GM23338 (cell line): ENCODE results near the gene TERT. TPM values are rescaled to one million over a fixed set of nuclear protein-coding genes. Genes with fewer than 3 reads are reported as not detected.

Experiments
- ATAC-seq: fragments of 200-7000 bp; cut with Tn5 transposase; 3 replicates; pipeline ENCODE4 v1.9.1; 2020
- DNase-seq: peaks from one replicate; pipeline ENCODE4 v3.0.0-alpha.2; 2015; ENCODE audit warnings: low spot score
- H2AFZ ChIP-seq: fragments of 200-600 bp; sonication (generic); 2 replicates; pipeline ENCODE4 v1.8.0; 2016; ENCODE audit warnings: antibody characterized with exemption, mild to moderate bottlenecking, moderate library complexity
- H3F3A ChIP-seq: fragments of 200-600 bp; sonication (generic); replicated peaks from 2 replicates; pipeline ENCODE4 v1.8.0; 2017; ENCODE audit warnings: antibody characterized with exemption, mixed run types, low read depth
- H3K27ac ChIP-seq: fragments of 200-600 bp; sonication (generic); 2 replicates; pipeline ENCODE4 v1.6.1; 2016; ENCODE audit warnings: low read depth
- H3K27me3 ChIP-seq: fragments of 200-600 bp; sonication (generic); 2 replicates; pipeline ENCODE4 v1.8.0; 2016; ENCODE audit warnings: mild to moderate bottlenecking, mixed run types, moderate library complexity; ENCODE audit not compliant: insufficient read depth
- H3K36me3 ChIP-seq: fragments of 200-600 bp; sonication (generic); 2 replicates; pipeline ENCODE4 v1.8.0; 2016; ENCODE audit warnings: mild to moderate bottlenecking; ENCODE audit not compliant: insufficient read depth
- H3K4me1 ChIP-seq: fragments of 200-600 bp; sonication (generic); 2 replicates; pipeline ENCODE4 v1.8.0; 2016; ENCODE audit warnings: mild to moderate bottlenecking, moderate library complexity; ENCODE audit not compliant: insufficient read depth
- H3K4me2 ChIP-seq: fragments of 200-600 bp; sonication (generic); 2 replicates; pipeline ENCODE4 v1.7.1; 2017; ENCODE audit warnings: mixed run types
- H3K4me3 ChIP-seq: fragments of 200-600 bp; sonication (generic); 2 replicates; pipeline ENCODE4 v1.6.1; 2016; ENCODE audit warnings: mixed run types
- H3K79me2 ChIP-seq: fragments of 200-600 bp; sonication (generic); replicated peaks from 2 replicates; pipeline ENCODE4 v1.8.0; 2017; ENCODE audit warnings: mild to moderate bottlenecking; ENCODE audit not compliant: insufficient read depth
- H3K9me2 ChIP-seq: fragments of 200-600 bp; sonication (generic); 2 replicates; pipeline ENCODE4 v1.8.0; 2017; ENCODE audit not compliant: insufficient read depth
- H4K20me1 ChIP-seq: fragments of 200-600 bp; sonication (generic); replicated peaks from 2 replicates; pipeline ENCODE4 v1.8.0; 2017; ENCODE audit warnings: mild to moderate bottlenecking; ENCODE audit not compliant: insufficient read depth
- H3K27ac Mint-ChIP-seq: 2 replicates; pipeline ENCODE4 v1.8.0; 2020; ENCODE audit warnings: inconsistent platforms, mild to moderate bottlenecking, moderate library complexity, mixed read lengths
- H3K27me3 Mint-ChIP-seq: 3 replicates; pipeline ENCODE4 v1.8.0; 2022; ENCODE audit warnings: low read depth, mild to moderate bottlenecking, moderate library complexity, mixed read lengths, inconsistent platforms; ENCODE audit not compliant: insufficient read depth, poor library complexity
- H3K36me3 Mint-ChIP-seq: 3 replicates; pipeline ENCODE4 v1.8.0; 2021; ENCODE audit warnings: low read depth, mild to moderate bottlenecking, inconsistent platforms, moderate library complexity, mixed read lengths
- H3K4me1 Mint-ChIP-seq: 3 replicates; pipeline ENCODE4 v1.8.0; 2020; ENCODE audit warnings: mild to moderate bottlenecking, inconsistent platforms, mixed read lengths
- H3K4me3 Mint-ChIP-seq: 3 replicates; pipeline ENCODE4 v1.8.0; 2021; ENCODE audit warnings: moderate library complexity, mild to moderate bottlenecking, inconsistent platforms, mixed read lengths
- H3K9me3 Mint-ChIP-seq: 3 replicates; pipeline ENCODE4 v1.8.0; 2020; ENCODE audit warnings: moderate library complexity, mild to moderate bottlenecking, inconsistent platforms, mixed read lengths
- CREB1 ChIP-seq: fragments of 250-450 bp; sonication (Bioruptor Pico); IDR thresholded peaks from 2 replicates; pipeline ENCODE4 v1.5.0; 2020; ENCODE audit warnings: low read depth, mild to moderate bottlenecking, moderate library complexity
- EZH2 ChIP-seq: fragments of 200-600 bp; sonication (generic); IDR thresholded peaks from one replicate; pipeline ENCODE4 v1.8.0; 2017; ENCODE audit warnings: antibody characterized with exemption, mild to moderate bottlenecking, low read depth; ENCODE audit not compliant: unreplicated experiment
- JUNB ChIP-seq: IDR thresholded peaks from one replicate; pipeline ENCODE4 v1.6.1; 2016; ENCODE audit warnings: antibody characterized with exemption; ENCODE audit not compliant: unreplicated experiment
- NANOG ChIP-seq: IDR thresholded peaks from 2 replicates; pipeline ENCODE4 v1.6.1; 2016; ENCODE audit warnings: antibody characterized with exemption, borderline replicate concordance
- polyA plus RNA-seq: library from polyadenylated mRNA; unstranded; fragments of >200 nt; fragmentation: Nextera tagmentation; extraction: Ambion mirVana; gene quantifications from 2 replicates; pipeline ENCODE4 v1.2.1, GENCODE V29; 2016
- total RNA-seq: library from RNA; depleted of rRNA; stranded (reverse); fragments of >200 nt; shearing (Covaris generic); gene quantifications from 2 replicates; pipeline ENCODE4 v1.2.3, GENCODE V29; 2014
- TF ChIP-seq, protein P1 (sequence below): IDR thresholded peaks from one replicate; pipeline ENCODE4 v1.6.1; 2018; ENCODE audit warnings: antibody characterized with exemption; ENCODE audit not compliant: unreplicated experiment
- TF ChIP-seq, protein P2 (sequence below): fragments of 250-450 bp; sonication (Bioruptor Pico); IDR thresholded peaks from 2 replicates; pipeline ENCODE4 v1.5.0; 2020; ENCODE audit warnings: mild to moderate bottlenecking, moderate library complexity
- TF ChIP-seq, protein P3 (sequence below): IDR thresholded peaks from 2 replicates; pipeline ENCODE4 v1.6.1; 2016; ENCODE audit warnings: antibody characterized with exemption

Gene TERT
- total and polyA plus RNA-seq, 2 experiments from 2014 or later: 9.8 to 46.4 TPM

DNA sequence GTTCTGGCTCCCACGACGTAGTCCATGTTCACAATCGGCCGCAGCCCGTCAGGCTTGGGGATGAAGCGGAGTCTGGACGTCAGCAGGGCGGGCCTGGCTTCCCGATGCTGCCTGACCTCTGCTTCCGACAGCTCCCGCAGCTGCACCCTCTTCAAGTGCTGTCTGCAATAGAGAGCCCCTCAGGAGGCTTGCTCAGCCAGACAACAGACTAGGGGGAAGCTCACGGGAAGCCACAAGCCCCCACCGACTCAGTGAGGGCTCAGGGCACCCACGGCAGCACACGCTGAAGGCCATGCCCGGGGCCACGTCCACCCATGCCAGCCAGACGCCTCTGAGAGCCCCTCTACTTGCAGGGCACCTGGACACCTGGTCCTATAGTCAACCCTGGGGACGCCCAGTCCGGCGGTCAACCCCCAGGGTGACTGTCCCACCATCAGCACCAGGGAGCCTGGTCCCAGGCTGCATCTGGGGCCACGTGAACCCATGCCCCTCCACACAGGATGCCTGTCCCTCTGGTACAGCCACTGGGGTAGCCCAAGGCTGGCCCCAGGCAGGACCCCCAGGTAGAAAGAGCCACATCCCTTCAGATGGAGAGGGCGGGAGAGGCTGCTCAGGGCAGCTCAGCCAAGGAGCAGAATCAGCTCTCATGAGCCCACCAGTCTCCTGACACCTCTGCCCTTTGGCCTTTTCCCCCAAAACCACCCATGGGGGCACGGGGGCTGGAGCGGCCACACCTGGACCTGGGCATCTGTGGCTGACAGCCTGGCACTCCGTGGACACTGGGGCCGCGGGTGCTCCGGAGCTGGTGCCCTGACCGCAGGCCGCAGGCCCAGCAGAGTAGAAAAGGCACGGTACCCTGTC lies 14.5 kb downstream of the TERT start:
- Histone ChIP-seq H3K4me1 (no peaks in the 10 kb centered on the region), H2AFZ (no peak overlapping the region), H3K4me3 (no peak overlapping the region), H4K20me1 (no peaks in the 10 kb centered on the region), H3K27ac (no peak overlapping the region), H3K9me2 (no peaks in the 10 kb centered on the region), H3F3A (no peaks in the 10 kb centered on the region), H3K36me3 (no peaks in the 10 kb centered on the region), H3K79me2 (peaks cover 13% of the 10 kb centered on the region), H3K4me2 (no peak overlapping the region), H3K27me3 (no peaks in the 10 kb centered on the region)
- no peaks in the 10 kb centered on the region; the same call in 2 of the 3 replicates for H3K9me3 Mint-ChIP-seq
- peaks cover 15% of the 10 kb centered on the region for H3K27me3 Mint-ChIP-seq
- TF ChIP-seq, protein P1, sequence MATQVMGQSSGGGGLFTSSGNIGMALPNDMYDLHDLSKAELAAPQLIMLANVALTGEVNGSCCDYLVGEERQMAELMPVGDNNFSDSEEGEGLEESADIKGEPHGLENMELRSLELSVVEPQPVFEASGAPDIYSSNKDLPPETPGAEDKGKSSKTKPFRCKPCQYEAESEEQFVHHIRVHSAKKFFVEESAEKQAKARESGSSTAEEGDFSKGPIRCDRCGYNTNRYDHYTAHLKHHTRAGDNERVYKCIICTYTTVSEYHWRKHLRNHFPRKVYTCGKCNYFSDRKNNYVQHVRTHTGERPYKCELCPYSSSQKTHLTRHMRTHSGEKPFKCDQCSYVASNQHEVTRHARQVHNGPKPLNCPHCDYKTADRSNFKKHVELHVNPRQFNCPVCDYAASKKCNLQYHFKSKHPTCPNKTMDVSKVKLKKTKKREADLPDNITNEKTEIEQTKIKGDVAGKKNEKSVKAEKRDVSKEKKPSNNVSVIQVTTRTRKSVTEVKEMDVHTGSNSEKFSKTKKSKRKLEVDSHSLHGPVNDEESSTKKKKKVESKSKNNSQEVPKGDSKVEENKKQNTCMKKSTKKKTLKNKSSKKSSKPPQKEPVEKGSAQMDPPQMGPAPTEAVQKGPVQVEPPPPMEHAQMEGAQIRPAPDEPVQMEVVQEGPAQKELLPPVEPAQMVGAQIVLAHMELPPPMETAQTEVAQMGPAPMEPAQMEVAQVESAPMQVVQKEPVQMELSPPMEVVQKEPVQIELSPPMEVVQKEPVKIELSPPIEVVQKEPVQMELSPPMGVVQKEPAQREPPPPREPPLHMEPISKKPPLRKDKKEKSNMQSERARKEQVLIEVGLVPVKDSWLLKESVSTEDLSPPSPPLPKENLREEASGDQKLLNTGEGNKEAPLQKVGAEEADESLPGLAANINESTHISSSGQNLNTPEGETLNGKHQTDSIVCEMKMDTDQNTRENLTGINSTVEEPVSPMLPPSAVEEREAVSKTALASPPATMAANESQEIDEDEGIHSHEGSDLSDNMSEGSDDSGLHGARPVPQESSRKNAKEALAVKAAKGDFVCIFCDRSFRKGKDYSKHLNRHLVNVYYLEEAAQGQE: no peak
- TF ChIP-seq, protein P2, sequence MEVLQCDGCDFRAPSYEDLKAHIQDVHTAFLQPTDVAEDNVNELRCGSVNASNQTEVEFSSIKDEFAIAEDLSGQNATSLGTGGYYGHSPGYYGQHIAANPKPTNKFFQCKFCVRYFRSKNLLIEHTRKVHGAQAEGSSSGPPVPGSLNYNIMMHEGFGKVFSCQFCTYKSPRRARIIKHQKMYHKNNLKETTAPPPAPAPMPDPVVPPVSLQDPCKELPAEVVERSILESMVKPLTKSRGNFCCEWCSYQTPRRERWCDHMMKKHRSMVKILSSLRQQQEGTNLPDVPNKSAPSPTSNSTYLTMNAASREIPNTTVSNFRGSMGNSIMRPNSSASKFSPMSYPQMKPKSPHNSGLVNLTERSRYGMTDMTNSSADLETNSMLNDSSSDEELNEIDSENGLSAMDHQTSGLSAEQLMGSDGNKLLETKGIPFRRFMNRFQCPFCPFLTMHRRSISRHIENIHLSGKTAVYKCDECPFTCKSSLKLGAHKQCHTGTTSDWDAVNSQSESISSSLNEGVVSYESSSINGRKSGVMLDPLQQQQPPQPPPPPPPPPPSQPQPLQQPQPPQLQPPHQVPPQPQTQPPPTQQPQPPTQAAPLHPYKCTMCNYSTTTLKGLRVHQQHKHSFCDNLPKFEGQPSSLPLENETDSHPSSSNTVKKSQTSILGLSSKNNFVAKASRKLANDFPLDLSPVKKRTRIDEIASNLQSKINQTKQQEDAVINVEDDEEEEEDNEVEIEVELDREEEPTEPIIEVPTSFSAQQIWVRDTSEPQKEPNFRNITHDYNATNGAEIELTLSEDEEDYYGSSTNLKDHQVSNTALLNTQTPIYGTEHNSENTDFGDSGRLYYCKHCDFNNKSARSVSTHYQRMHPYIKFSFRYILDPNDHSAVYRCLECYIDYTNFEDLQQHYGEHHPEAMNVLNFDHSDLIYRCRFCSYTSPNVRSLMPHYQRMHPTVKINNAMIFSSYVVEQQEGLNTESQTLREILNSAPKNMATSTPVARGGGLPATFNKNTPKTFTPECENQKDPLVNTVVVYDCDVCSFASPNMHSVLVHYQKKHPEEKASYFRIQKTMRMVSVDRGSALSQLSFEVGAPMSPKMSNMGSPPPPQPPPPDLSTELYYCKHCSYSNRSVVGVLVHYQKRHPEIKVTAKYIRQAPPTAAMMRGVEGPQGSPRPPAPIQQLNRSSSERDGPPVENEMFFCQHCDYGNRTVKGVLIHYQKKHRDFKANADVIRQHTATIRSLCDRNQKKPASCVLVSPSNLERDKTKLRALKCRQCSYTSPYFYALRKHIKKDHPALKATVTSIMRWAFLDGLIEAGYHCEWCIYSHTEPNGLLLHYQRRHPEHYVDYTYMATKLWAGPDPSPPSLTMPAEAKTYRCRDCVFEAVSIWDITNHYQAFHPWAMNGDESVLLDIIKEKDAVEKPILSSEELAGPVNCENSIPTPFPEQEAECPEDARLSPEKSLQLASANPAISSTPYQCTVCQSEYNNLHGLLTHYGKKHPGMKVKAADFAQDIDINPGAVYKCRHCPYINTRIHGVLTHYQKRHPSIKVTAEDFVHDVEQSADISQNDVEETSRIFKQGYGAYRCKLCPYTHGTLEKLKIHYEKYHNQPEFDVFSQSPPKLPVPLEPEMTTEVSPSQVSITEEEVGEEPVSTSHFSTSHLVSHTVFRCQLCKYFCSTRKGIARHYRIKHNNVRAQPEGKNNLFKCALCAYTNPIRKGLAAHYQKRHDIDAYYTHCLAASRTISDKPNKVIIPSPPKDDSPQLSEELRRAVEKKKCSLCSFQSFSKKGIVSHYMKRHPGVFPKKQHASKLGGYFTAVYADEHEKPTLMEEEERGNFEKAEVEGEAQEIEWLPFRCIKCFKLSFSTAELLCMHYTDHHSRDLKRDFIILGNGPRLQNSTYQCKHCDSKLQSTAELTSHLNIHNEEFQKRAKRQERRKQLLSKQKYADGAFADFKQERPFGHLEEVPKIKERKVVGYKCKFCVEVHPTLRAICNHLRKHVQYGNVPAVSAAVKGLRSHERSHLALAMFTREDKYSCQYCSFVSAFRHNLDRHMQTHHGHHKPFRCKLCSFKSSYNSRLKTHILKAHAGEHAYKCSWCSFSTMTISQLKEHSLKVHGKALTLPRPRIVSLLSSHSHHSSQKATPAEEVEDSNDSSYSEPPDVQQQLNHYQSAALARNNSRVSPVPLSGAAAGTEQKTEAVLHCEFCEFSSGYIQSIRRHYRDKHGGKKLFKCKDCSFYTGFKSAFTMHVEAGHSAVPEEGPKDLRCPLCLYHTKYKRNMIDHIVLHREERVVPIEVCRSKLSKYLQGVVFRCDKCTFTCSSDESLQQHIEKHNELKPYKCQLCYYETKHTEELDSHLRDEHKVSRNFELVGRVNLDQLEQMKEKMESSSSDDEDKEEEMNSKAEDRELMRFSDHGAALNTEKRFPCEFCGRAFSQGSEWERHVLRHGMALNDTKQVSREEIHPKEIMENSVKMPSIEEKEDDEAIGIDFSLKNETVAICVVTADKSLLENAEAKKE (CRISPR knock-in tag): no peak
- TF ChIP-seq, protein P3, sequence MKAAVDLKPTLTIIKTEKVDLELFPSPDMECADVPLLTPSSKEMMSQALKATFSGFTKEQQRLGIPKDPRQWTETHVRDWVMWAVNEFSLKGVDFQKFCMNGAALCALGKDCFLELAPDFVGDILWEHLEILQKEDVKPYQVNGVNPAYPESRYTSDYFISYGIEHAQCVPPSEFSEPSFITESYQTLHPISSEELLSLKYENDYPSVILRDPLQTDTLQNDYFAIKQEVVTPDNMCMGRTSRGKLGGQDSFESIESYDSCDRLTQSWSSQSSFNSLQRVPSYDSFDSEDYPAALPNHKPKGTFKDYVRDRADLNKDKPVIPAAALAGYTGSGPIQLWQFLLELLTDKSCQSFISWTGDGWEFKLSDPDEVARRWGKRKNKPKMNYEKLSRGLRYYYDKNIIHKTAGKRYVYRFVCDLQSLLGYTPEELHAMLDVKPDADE: no peak
- TF ChIP-seq NANOG (no peak), EZH2 (no peak), CREB1 (CRISPR knock-in tag) (no peak), JUNB (no peak)
- ATAC-seq: no peak
- no peak overlapping the region for H3K4me3 Mint-ChIP-seq
- H3K36me3 Mint-ChIP-seq: peaks cover 14% of the 10 kb centered on the region
- no peak for DNase-seq
- no peaks in the 10 kb centered on the region for H3K4me1 Mint-ChIP-seq
- H3K27ac Mint-ChIP-seq: no peak overlapping the region
